GM12878 (cell line): ENCODE measurements around the gene LPIN2. TPM values are rescaled to one million over a fixed set of nuclear protein-coding genes. Genes with fewer than 3 reads are reported as not detected.

ENCODE experiments used
- ATAC-seq: fragments of 200-7000 bp; cut with Tn5 transposase; 3 replicates; pipeline ENCODE4 v1.9.1; 2020; ENCODE audit warnings: mild to moderate bottlenecking, moderate library complexity
- BruUV-seq: library from RNA; stranded (reverse); fragments of 400-500 nt; replicated peaks from 2 replicates; lab custom pipeline; 2021; lab: Mats Ljungman, UMichigan
- CTCF ChIA-PET: fragments of 300-600 bp; sonication (Branson Sonifier 250); formaldehyde crosslinking; extraction: SDS; loops from one replicate; lab custom pipeline; 2021; ENCODE audit warnings: inconsistent platforms; lab: Yijun Ruan, JAX
- POLR2A ChIA-PET: fragments of 350-600 bp; formaldehyde crosslinking; extraction: SDS; loops from one replicate; lab custom pipeline; 2021; ENCODE audit warnings: inconsistent platforms; lab: Charles Lee
- RAD21 ChIA-PET: fragments of 300-600 bp; sonication (Branson Sonifier 250); formaldehyde crosslinking; loops from one replicate; lab custom pipeline; 2023; ENCODE audit warnings: antibody characterized with exemption; ENCODE audit not compliant: unreplicated experiment; lab: Charles Lee
- SMC1A ChIA-PET: fragments of 300-600 bp; sonication (Branson Sonifier 250); formaldehyde crosslinking; loops from one replicate; lab custom pipeline; 2023; ENCODE audit not compliant: unreplicated experiment, uncharacterized antibody; lab: Charles Lee
- DNase-seq: peaks from one replicate; pipeline ENCODE4 v3.0.0-alpha.2; 2011; ENCODE audit warnings: low read depth, low spot score
- FAIRE-seq: peaks from 3 replicates; lab custom pipeline; 2011; peaks lifted over from hg19 to GRCh38; lab: Jason Lieb, UNC
- H2AFZ ChIP-seq: 2 replicates; pipeline ENCODE4 v1.6.0; 2011; ENCODE audit warnings: low read depth, low read length, control low read depth; ENCODE audit not compliant: control insufficient read depth
- H3K27ac ChIP-seq: 2 replicates; pipeline ENCODE4 v1.5.1; 2011; ENCODE audit warnings: control low read depth; ENCODE audit not compliant: control insufficient read depth, insufficient read depth
- H3K27me3 ChIP-seq, 2 experiments: replicated peaks in 1 of 2; 2 replicates each; pipeline versions ENCODE4 v1.6.0 to v1.6.1; 2011; ENCODE audit warnings: low read length in 1 of 2; ENCODE audit not compliant: control insufficient read depth in 2 of 2, insufficient read depth in 2 of 2
- H3K36me3 ChIP-seq, 2 experiments: 2 replicates each; pipeline ENCODE4 v1.5.1; 2011; ENCODE audit warnings: low read length in 1 of 2; ENCODE audit not compliant: control insufficient read depth in 2 of 2, insufficient read depth in 2 of 2
- H3K4me1 ChIP-seq: 2 replicates; pipeline ENCODE4 v1.6.1; 2011; ENCODE audit warnings: mild to moderate bottlenecking, low read length, moderate library complexity, mixed read lengths; ENCODE audit not compliant: control insufficient read depth, insufficient read depth
- H3K4me2 ChIP-seq: 2 replicates; pipeline ENCODE4 v1.6.0; 2011; ENCODE audit warnings: control low read depth; ENCODE audit not compliant: control insufficient read depth, insufficient read depth
- H3K4me3 ChIP-seq: fragments of 200-600 bp; sonication (generic); 2 replicates; pipeline ENCODE4 v1.5.1; 2016
- H3K79me2 ChIP-seq: 2 replicates; pipeline ENCODE4 v1.6.0; 2011; ENCODE audit warnings: low read length; ENCODE audit not compliant: control insufficient read depth, insufficient read depth
- H3K9ac ChIP-seq: 2 replicates; pipeline ENCODE4 v1.8.0; 2011; ENCODE audit warnings: low read length, control low read depth, mixed read lengths; ENCODE audit not compliant: control insufficient read depth, insufficient read depth
- H3K9me3 ChIP-seq: replicated peaks from 3 replicates; pipeline ENCODE4 v1.5.1; 2011; ENCODE audit warnings: mild to moderate bottlenecking, low read length; ENCODE audit not compliant: control insufficient read depth, insufficient read depth
- H4K20me1 ChIP-seq: 2 replicates; pipeline ENCODE4 v1.6.0; 2011; ENCODE audit not compliant: control insufficient read depth, insufficient read depth
- ATF2 ChIP-seq: IDR thresholded peaks from 2 replicates; pipeline ENCODE4 v1.6.1; 2012; ENCODE audit warnings: low read length, inconsistent platforms
- CREM ChIP-seq: IDR thresholded peaks from 2 replicates; pipeline ENCODE4 v1.6.1; 2014; ENCODE audit warnings: antibody characterized with exemption, low read depth
- EZH2 ChIP-seq: IDR thresholded peaks from 2 replicates; pipeline ENCODE4 v1.6.1; 2012; ENCODE audit warnings: low read depth, mild to moderate bottlenecking, control low read depth, inconsistent platforms, low read length, borderline replicate concordance; ENCODE audit not compliant: control insufficient read depth
- NFIC ChIP-seq: IDR thresholded peaks from 2 replicates; pipeline ENCODE4 v1.6.1; 2012; ENCODE audit warnings: low read depth, mild to moderate bottlenecking, inconsistent platforms, low read length, moderate library complexity
- NFYA ChIP-seq: IDR thresholded peaks from 2 replicates; pipeline ENCODE4 v1.6.1; 2011; ENCODE audit warnings: low read depth, mild to moderate bottlenecking, low read length, improper control_type of control experiment, borderline replicate concordance
- NKRF ChIP-seq: fragments of 450-650 bp; conservative IDR thresholded peaks from 2 replicates; pipeline ENCODE4 v1.6.1; 2017; ENCODE audit warnings: mild to moderate bottlenecking, moderate library complexity
- PML ChIP-seq: IDR thresholded peaks from 2 replicates; pipeline ENCODE4 v1.6.1; 2012; ENCODE audit warnings: low read length, inconsistent platforms
- SPI1 ChIP-seq: IDR thresholded peaks from 2 replicates; pipeline ENCODE4 v1.6.1; 2011; ENCODE audit warnings: low read depth, mild to moderate bottlenecking, low read length, moderate library complexity, borderline replicate concordance; ENCODE audit not compliant: insufficient read depth
- WGBS: methylation state at CpG from one replicate; pipeline ENCODE4 v1.1.6; 2016; ENCODE audit warnings: low lambda C conversion rate; ENCODE audit not compliant: insufficient replicate concordance, insufficient coverage; ENCODE audit errors: missing lambda C conversion rate; 5-methylcytosine and 5-hydroxymethylcytosine counted together
- in situ Hi-C: fragments of 300-500 bp; cut with MboI; formaldehyde crosslinking; loops from 9 replicates; pipeline ENCODE4 v1.14.3; 2018; ENCODE audit warnings: mixed read lengths
- intact Hi-C: fragments of 100-400 bp; cut with micrococcal nuclease; formaldehyde crosslinking; loops from one replicate; pipeline ENCODE4 v1.14.2; 2022; ENCODE audit not compliant: unreplicated experiment
- polyA plus RNA-seq, 11 experiments: library from polyadenylated mRNA; depleted of rRNA in 4 of 11; unstranded in 6 of 11; stranded (reverse) in 5 of 11; fragments of >200 nt; fragmentation: Nextera tagmentation in 4 of 11; fragmentation: Illumina TruSeq in 1 of 11; extraction: Ambion mirVana in 4 of 11; extraction: Trizol in 1 of 11; gene quantifications; 1 replicate in 1 of 11; 2 replicates in 10 of 11; pipeline versions ENCODE4 v1.2.1 to v1.2.3, GENCODE V29; 2011 to 2016; ENCODE audit warnings: inconsistent platforms in 2 of 11, missing spikeins in 2 of 11, low read depth in 1 of 11
- total RNA-seq, 4 experiments: library from RNA; depleted of rRNA in 3 of 4; stranded (reverse); fragments of >200 nt in 3 of 4; fragmentation: Illumina TruSeq in 1 of 4; extraction: Trizol in 1 of 4; gene quantifications; 2 replicates each; pipeline versions ENCODE4 v1.2.1 to v1.2.3, GENCODE V29; 2013 to 2021

LPIN2 gene
- total and polyA plus RNA-seq, 10 of the 15 experiments (the other 5 are each of a cell fraction or from before 2014, with no cell fraction given), result 4.1 to 28.0 (median 15.9) TPM

- no peaks in the 10 kb centered on the region for H3K36me3 ChIP-seq
- in situ Hi-C loops (no loop called here), intact Hi-C loops (no loop called here)
- BruUV-seq, result no TSS peak
- WGBS, result 90% methylated on average over 4 of the region's 4 CpGs
- H3K9me3 ChIP-seq, result no peaks in the 10 kb centered on the region
- no peak overlapping the region for H2AFZ ChIP-seq
- H3K4me2 ChIP-seq, result no peak overlapping the region
- no peak overlapping the region for H3K9ac ChIP-seq
- H3K27ac ChIP-seq, result no peak overlapping the region
- RAD21 ChIA-PET, result interaction anchor here (0.6 kb wide), 1 partner anchor 119 kb away, joined by 4 read pairs; no protein-coding TSS in a partner anchor
- no peaks in the 10 kb centered on the region for H3K27me3 ChIP-seq
- POLR2A ChIA-PET, result no interaction called here
- peaks cover 19% of the 10 kb centered on the region for H3K4me1 ChIP-seq
- DNase-seq, result no peak
- SMC1A ChIA-PET, result interaction anchor here (1.2 to 1.3 kb wide), 2 partner anchors 45 to 190 kb away, joined by 3 to 4 read pairs; no protein-coding TSS in a partner anchor
- CTCF ChIA-PET, result interaction anchor here (1.0 to 2.9 kb wide), 6 partner anchors 8 to 191 kb away, joined by 3 to 9 read pairs (median 5); no protein-coding TSS in a partner anchor
- H3K4me3 ChIP-seq, result no peak overlapping the region
- H4K20me1 ChIP-seq, result no peaks in the 10 kb centered on the region
- no peak for FAIRE-seq
- no peak for ATAC-seq
- H3K79me2 ChIP-seq, result no peaks in the 10 kb centered on the region
- TF ChIP-seq NKRF, result no peak
- TF ChIP-seq EZH2, result no peak
- no peak for TF ChIP-seq ATF2
- no peak for TF ChIP-seq SPI1
- no peak for TF ChIP-seq PML
- no peak for TF ChIP-seq NFIC
- TF ChIP-seq CREM, result no peak
- TF ChIP-seq NFYA, result no peak
Observed at GRCh38 chr18:3055816-3056215, 42.9 kb upstream of the LPIN2 start.
